K562 (cell line): Measurements from ENCODE around the gene CTDNEP1. TPM values are rescaled to one million over a fixed set of nuclear protein-coding genes. Genes with fewer than 3 reads are reported as not detected.
A peak's percentile ranks its signal among the peaks of the same experiment; 100 is the strongest.

Experiments
- ATAC-seq: fragments of 200-7000 bp; cut with Tn5 transposase; 3 replicates; pipeline ENCODE4 v1.9.1; 2020; ENCODE audit warnings: moderate library complexity
- BruUV-seq: library from RNA; stranded (reverse); fragments of 400-500 nt; replicated peaks from 2 replicates; lab custom pipeline; 2021; lab: Mats Ljungman, UMichigan
- CTCF ChIA-PET: fragments of 300-600 bp; formaldehyde crosslinking; extraction: SDS; loops from one replicate; lab custom pipeline; 2021; ENCODE audit warnings: low intra/inter-chr PET ratio; lab: Yijun Ruan, JAX
- POLR2A ChIA-PET: fragments of 300-600, 350-650 bp; sonication (Branson Sonifier 250); formaldehyde crosslinking; extraction: SDS; loops from one replicate; lab custom pipeline; 2021; ENCODE audit warnings: antibody characterized with exemption, inconsistent platforms; lab: Yijun Ruan, JAX
- DNase-seq, 4 experiments: peaks; one replicate each; pipeline versions ENCODE4 v3.0.0 to v3.0.0-alpha.2; 2011 to 2018; ENCODE audit warnings: low spot score in 3 of 4, mixed read lengths in 3 of 4; ENCODE audit errors: extremely low read depth in 1 of 4
- FAIRE-seq: peaks from 2 replicates; lab custom pipeline; 2011; peaks lifted over from hg19 to GRCh38; lab: Jason Lieb, UNC
- H2AFZ ChIP-seq: 2 replicates; pipeline ENCODE4 v1.6.0; 2011; ENCODE audit warnings: low read depth, low read length, control low read depth, inconsistent platforms
- H3K27ac ChIP-seq: fragments of 200-600 bp; 3 replicates; pipeline ENCODE4 v1.8.0; 2011; ENCODE audit warnings: low read depth, mild to moderate bottlenecking, control low read depth, inconsistent platforms, low read length, moderate library complexity, mixed read lengths; ENCODE audit errors: extremely low read depth
- H3K27me3 ChIP-seq, 2 experiments: fragments of 300-600 bp in 1 of 2; 2 replicates in 1 of 2; 3 replicates in 1 of 2; pipeline versions ENCODE4 v1.6.0 to v1.8.0; 2011; ENCODE audit warnings: inconsistent platforms in 2 of 2, low read length in 2 of 2, mild to moderate bottlenecking in 1 of 2, mixed read lengths in 1 of 2, moderate library complexity in 1 of 2; ENCODE audit not compliant: control insufficient read depth in 2 of 2, insufficient read depth in 2 of 2
- H3K36me3 ChIP-seq: fragments of 300-600 bp; 3 replicates; pipeline ENCODE4 v1.8.0; 2011; ENCODE audit warnings: mild to moderate bottlenecking, low read length, inconsistent platforms; ENCODE audit not compliant: control insufficient read depth, insufficient read depth
- H3K4me1 ChIP-seq, 2 experiments: fragments of 200-600 bp in 1 of 2; replicated peaks in 1 of 2; 2 replicates in 1 of 2; 3 replicates in 1 of 2; pipeline versions ENCODE4 v1.5.1 to v1.8.0; 2011; ENCODE audit warnings: inconsistent platforms in 2 of 2, low read length in 2 of 2, mild to moderate bottlenecking in 1 of 2, mixed read lengths in 1 of 2, moderate library complexity in 1 of 2; ENCODE audit not compliant: control insufficient read depth in 2 of 2, insufficient read depth in 2 of 2
- H3K4me2 ChIP-seq: 2 replicates; pipeline ENCODE4 v1.6.1; 2011; ENCODE audit warnings: low read length, control low read depth, inconsistent platforms, mixed read lengths; ENCODE audit not compliant: insufficient read depth
- H3K4me3 ChIP-seq: fragments of 200-600 bp; sonication (generic), shearing (Covaris generic); 2 replicates; pipeline ENCODE4 v1.5.1; 2016; ENCODE audit warnings: control low read depth, inconsistent platforms
- H3K79me2 ChIP-seq: fragments of 200-600 bp; 3 replicates; pipeline ENCODE4 v1.8.0; 2011; ENCODE audit warnings: low read length, inconsistent platforms; ENCODE audit not compliant: control insufficient read depth, insufficient read depth
- H3K9ac ChIP-seq, 2 experiments: 2 replicates each; pipeline versions ENCODE4 v1.6.0 to v1.6.1; 2011; ENCODE audit warnings: low read depth in 2 of 2, low read length in 2 of 2, control low read depth in 1 of 2, inconsistent platforms in 1 of 2, mild to moderate bottlenecking in 1 of 2, mixed read lengths in 1 of 2; ENCODE audit not compliant: insufficient read depth in 1 of 2
- H3K9me1 ChIP-seq: one replicate; pipeline ENCODE4 v1.6.0; 2011; ENCODE audit warnings: inconsistent platforms, mild to moderate bottlenecking, low read length, moderate library complexity; ENCODE audit not compliant: control insufficient read depth, insufficient read depth
- H3K9me3 ChIP-seq: replicated peaks from 2 replicates; pipeline ENCODE4 v1.5.1; 2011; ENCODE audit warnings: low read depth, low read length, inconsistent platforms; ENCODE audit not compliant: control insufficient read depth, insufficient read depth
- H4K20me1 ChIP-seq: replicated peaks from 2 replicates; pipeline ENCODE4 v1.6.1; 2011; ENCODE audit warnings: low read length, inconsistent platforms, mixed read lengths; ENCODE audit not compliant: control insufficient read depth, insufficient read depth
- COPS2 ChIP-seq: fragments of 450-650 bp; conservative IDR thresholded peaks from 2 replicates; pipeline ENCODE4 v1.6.1; 2016; ENCODE audit warnings: mild to moderate bottlenecking, moderate library complexity
- MITF ChIP-seq: IDR thresholded peaks from 2 replicates; pipeline ENCODE4 v1.6.1; 2014; ENCODE audit warnings: antibody characterized with exemption
- RERE ChIP-seq: sonication (generic); formaldehyde crosslinking; IDR thresholded peaks from 2 replicates; pipeline ENCODE4 v1.8.0; 2023; ENCODE audit warnings: missing genetic modification reagents, mild to moderate bottlenecking, borderline replicate concordance
- SAFB2 ChIP-seq: fragments of 200-400 bp; formaldehyde crosslinking; IDR thresholded peaks from 2 replicates; pipeline ENCODE4 v1.6.1; 2018; ENCODE audit warnings: borderline replicate concordance, low read length, low read depth, moderate library complexity; ENCODE audit not compliant: severe bottlenecking
- SMC3 ChIP-seq: conservative IDR thresholded peaks from 2 replicates; pipeline ENCODE4 v1.6.1; 2011; ENCODE audit warnings: low read depth, low read length, improper control_type of control experiment; ENCODE audit not compliant: insufficient read depth
- TBL1XR1 ChIP-seq, 2 experiments: IDR thresholded peaks; 2 replicates each; pipeline ENCODE4 v1.6.1; 2012; ENCODE audit warnings: improper control_type of control experiment in 2 of 2, low read length in 2 of 2, mild to moderate bottlenecking in 1 of 2
- XRCC4 ChIP-seq: IDR thresholded peaks from one replicate; pipeline ENCODE4 v1.6.1; 2011; ENCODE audit not compliant: insufficient read depth, insufficient read length; ENCODE audit errors: extremely low read depth
- ZBTB11 ChIP-seq, 3 experiments: fragments of 200-800 bp in 1 of 3; fragments of 250-450 bp in 1 of 3; fragments of 450-650 bp in 1 of 3; sonication (Bioruptor Pico) in 1 of 3; sonication (Bioruptor generic) in 1 of 3; formaldehyde crosslinking in 1 of 3; IDR thresholded peaks; 2 replicates each; pipeline versions ENCODE4 v1.6.1 to v1.8.0; 2016 to 2022; ENCODE audit warnings: mild to moderate bottlenecking in 2 of 3, missing genetic modification characterization in 2 of 3, missing compliant biosample characterization in 1 of 3, moderate library complexity in 1 of 3
- ZBTB7A ChIP-seq: IDR thresholded peaks from 2 replicates; pipeline ENCODE4 v1.6.1; 2011; ENCODE audit warnings: low read depth, mild to moderate bottlenecking, low read length, moderate library complexity, borderline replicate concordance; ENCODE audit not compliant: control insufficient read depth
- WGBS: fragments of 100-300 bp; shearing (Covaris generic); methylation state at CpG from one replicate; pipeline ENCODE4 v1.1.6; 2016; ENCODE audit warnings: low coverage, mixed read lengths; ENCODE audit not compliant: insufficient coverage; ENCODE audit errors: missing lambda C conversion rate; 5-methylcytosine and 5-hydroxymethylcytosine counted together
- in situ Hi-C: fragments of 300-500 bp; cut with MboI; formaldehyde crosslinking; loops from 4 replicates; pipeline ENCODE4 v1.15.0; 2018; ENCODE audit warnings: inconsistent platforms, mixed read lengths
- intact Hi-C: fragments of 100-400 bp; cut with micrococcal nuclease; formaldehyde crosslinking; loops from 2 replicates; pipeline ENCODE4 v1.14.2; 2022
- polyA plus RNA-seq, 8 experiments: library from polyadenylated mRNA; depleted of rRNA in 4 of 8; stranded (reverse) in 5 of 8; unstranded in 3 of 8; fragments of >200 nt; fragmentation: Nextera tagmentation in 2 of 8; fragmentation: Illumina TruSeq in 1 of 8; extraction: Ambion mirVana in 2 of 8; extraction: Trizol in 1 of 8; gene quantifications; 2 replicates each; pipeline versions ENCODE4 v1.2.1 to v1.2.3, GENCODE V29; 2011 to 2014; ENCODE audit warnings: inconsistent platforms in 1 of 8, missing spikeins in 1 of 8
- total RNA-seq, 7 experiments: library from RNA; depleted of rRNA in 6 of 7; stranded (reverse); fragments of >200 nt in 6 of 7; fragmentation: Illumina TruSeq in 2 of 7; extraction: Trizol in 2 of 7; gene quantifications; 2 replicates each; pipeline versions ENCODE4 v1.2.1 to v1.2.3, GENCODE V29; 2011 to 2021; ENCODE audit warnings: low replicate concordance in 1 of 7

Gene CTDNEP1
- total and polyA plus RNA-seq, 9 of the 15 experiments (the other 6 are each of a cell fraction or from before 2014, with no cell fraction given): 10.7 to 150 (median 28.5) TPM

GRCh38 chr17:7280519-7281073 is 29.1 kb upstream of the CTDNEP1 start:
- Histone ChIP-seq H3K27me3 (no peaks in the 10 kb centered on the region), H3K9me1 (no peaks in the 10 kb centered on the region), H3K9me3 (no peaks in the 10 kb centered on the region), H3K27ac (peak overlapping the region; percentile 74), H2AFZ (peak overlapping the region; percentile 91), H3K4me2 (peak overlapping the region; percentile 84), H3K4me3 (peak overlapping the region; percentile 65), H3K36me3 (0 out of 3 replicates have a peak, but pooled peaks cover 3% of the 10 kb centered on the region), H3K4me1 (peaks cover 15 to 41% of the 10 kb centered on the region in 2 experiments; a peak in 4 of 5 replicates), H4K20me1 (no peaks in the 10 kb centered on the region; the same call in 1 of the 2 replicates), H3K79me2 (no peaks in the 10 kb centered on the region; the same call in 2 of the 3 replicates), H3K9ac (peak overlapping the region; percentile 65 to 97)
- ChIA-PET CTCF (interaction anchor here (0.6 to 2.3 kb wide), 4 partner anchors 15 to 686 kb away, joined by 3 to 32 read pairs (median 11); no protein-coding TSS in a partner anchor), POLR2A (interaction anchor here (1.0 to 1.8 kb wide), 2 partner anchors 27 to 33 kb away, joined by 4 to 6 read pairs; no protein-coding TSS in a partner anchor)
- intact Hi-C loops (loop anchor here (1.0 to 5.0 kb wide), 3 partner anchors 16 to 64 kb away; partner anchors contain the start of gene PHF23), in situ Hi-C loops (loop anchor here (5.0 kb wide), 1 partner anchor 62 kb away; no protein-coding TSS in a partner anchor)
- 2% methylated on average over 22 of the region's 29 CpGs for WGBS
- FAIRE-seq (peak; percentile 89), DNase-seq (peak; percentile 68 to 88 (median 74)), ATAC-seq (peak; percentile 83)
- no TSS peak for BruUV-seq
- TF ChIP-seq ZBTB7A (peak; percentile 57; the same call in 1 of the 2 replicates), ZBTB11 (CRISPR knock-in tag; IDR thresholded peaks at IDR 0.05) (no peak; a peak in 1 of 6 replicates), XRCC4 (no peak), SAFB2 (no peak), RERE (no peak), SMC3 (peak; percentile 88), TBL1XR1 (IDR thresholded peaks at IDR 0.05; ENCODE audit: low read length in 2 of 2) (no peak), COPS2 (no peak), MITF (no peak)
